OCI-LY1 (cell line): ENCODE measurements around the gene TRPV6.

Source experiments
- H2AFZ ChIP-seq: fragments of 200-600 bp; sonication (generic), shearing (Covaris generic); 2 replicates; pipeline ENCODE4 v1.6.0; 2014; ENCODE audit warnings: antibody characterized with exemption, mild to moderate bottlenecking, low read length
- H3F3A ChIP-seq: fragments of 200-600 bp; sonication (generic), shearing (Covaris generic); 2 replicates; pipeline ENCODE4 v1.6.0; 2014; ENCODE audit warnings: mild to moderate bottlenecking, antibody characterized with exemption, low read length, moderate library complexity; ENCODE audit not compliant: insufficient read depth
- H3K27ac ChIP-seq: fragments of 200-600 bp; sonication (generic); 2 replicates; pipeline ENCODE4 v1.5.1; 2014; ENCODE audit warnings: low read length, mixed run types, mild to moderate bottlenecking, low read depth; ENCODE audit not compliant: poor library complexity, severe bottlenecking
- H3K27me3 ChIP-seq: fragments of 200-600 bp; sonication (generic); 2 replicates; pipeline ENCODE4 v1.6.0; 2014; ENCODE audit warnings: antibody characterized with exemption, mild to moderate bottlenecking, low read length, moderate library complexity; ENCODE audit not compliant: insufficient read depth
- H3K36me3 ChIP-seq: fragments of 200-600 bp; sonication (generic); 2 replicates; pipeline ENCODE4 v1.6.1; 2014; ENCODE audit warnings: mild to moderate bottlenecking, antibody characterized with exemption, low read length, moderate library complexity, mixed read lengths; ENCODE audit not compliant: insufficient read depth
- H3K4me1 ChIP-seq: fragments of 200-600 bp; sonication (generic); 2 replicates; pipeline ENCODE4 v1.5.1; 2014; ENCODE audit warnings: mild to moderate bottlenecking, low read length, moderate library complexity; ENCODE audit not compliant: insufficient read depth, severe bottlenecking
- H3K4me2 ChIP-seq: fragments of 200-600 bp; sonication (generic), shearing (Covaris generic); 2 replicates; pipeline ENCODE4 v1.6.1; 2014; ENCODE audit warnings: low read length
- H3K4me3 ChIP-seq: fragments of 200-600 bp; sonication (generic); 2 replicates; pipeline ENCODE4 v1.5.1; 2014; ENCODE audit warnings: low read length, low read depth, mild to moderate bottlenecking, mixed read lengths; ENCODE audit not compliant: poor library complexity, severe bottlenecking
- H3K79me2 ChIP-seq: fragments of 200-600 bp; shearing (Covaris generic); 2 replicates; pipeline ENCODE4 v1.6.1; 2016; ENCODE audit warnings: mixed run types, low read length, mixed read lengths; ENCODE audit not compliant: insufficient read depth
- H3K9ac ChIP-seq: fragments of 200-600 bp; sonication (generic), shearing (Covaris generic); 2 replicates; pipeline ENCODE4 v1.6.1; 2014; ENCODE audit warnings: mild to moderate bottlenecking, low read length, mixed read lengths
- H3K9me2 ChIP-seq: fragments of 200-600 bp; sonication (generic), shearing (Covaris generic); 2 replicates; pipeline ENCODE4 v1.6.1; 2014; ENCODE audit warnings: low read depth, mild to moderate bottlenecking, low read length, mixed read lengths
- H3K9me3 ChIP-seq: fragments of 200-600 bp; shearing (Covaris generic); 2 replicates; pipeline ENCODE4 v1.6.1; 2014; ENCODE audit warnings: low read length, mixed read lengths
- H4K20me1 ChIP-seq: fragments of 200-600 bp; sonication (generic), shearing (Covaris generic); 2 replicates; pipeline ENCODE4 v1.6.0; 2016; ENCODE audit warnings: mild to moderate bottlenecking, low read length; ENCODE audit not compliant: insufficient read depth
- EZH2 ChIP-seq: fragments of 200-600 bp; sonication (generic), shearing (Covaris generic); IDR thresholded peaks from 2 replicates; pipeline ENCODE4 v1.8.0; 2017; ENCODE audit warnings: borderline replicate concordance, mixed run types, mild to moderate bottlenecking, antibody characterized with exemption, low read length, moderate library complexity, mixed read lengths
- TF ChIP-seq, protein P1 (sequence below): fragments of 200-600 bp; sonication (generic), shearing (Covaris generic); IDR thresholded peaks from 2 replicates; pipeline ENCODE4 v1.5.1; 2017; ENCODE audit warnings: mild to moderate bottlenecking, antibody characterized with exemption, low read length, moderate library complexity, mixed read lengths

TRPV6 gene

GRCh38 chr7:142875456-142875855, 10.1 kb downstream of the TRPV6 start:
- Histone ChIP-seq H3K4me3 (no peak overlapping the region), H3K9me2 (no peaks in the 10 kb centered on the region), H3K27ac (no peak overlapping the region), H3K27me3 (no peaks in the 10 kb centered on the region; the same call in 1 of the 2 replicates), H3K4me2 (no peak overlapping the region), H3K4me1 (no peaks in the 10 kb centered on the region), H3K79me2 (no peaks in the 10 kb centered on the region), H3K9me3 (no peaks in the 10 kb centered on the region), H4K20me1 (no peaks in the 10 kb centered on the region), H2AFZ (no peak overlapping the region), H3K9ac (no peak overlapping the region), H3F3A (no peaks in the 10 kb centered on the region), H3K36me3 (no peaks in the 10 kb centered on the region)
- TF ChIP-seq EZH2: no peak
- TF ChIP-seq, protein P1, sequence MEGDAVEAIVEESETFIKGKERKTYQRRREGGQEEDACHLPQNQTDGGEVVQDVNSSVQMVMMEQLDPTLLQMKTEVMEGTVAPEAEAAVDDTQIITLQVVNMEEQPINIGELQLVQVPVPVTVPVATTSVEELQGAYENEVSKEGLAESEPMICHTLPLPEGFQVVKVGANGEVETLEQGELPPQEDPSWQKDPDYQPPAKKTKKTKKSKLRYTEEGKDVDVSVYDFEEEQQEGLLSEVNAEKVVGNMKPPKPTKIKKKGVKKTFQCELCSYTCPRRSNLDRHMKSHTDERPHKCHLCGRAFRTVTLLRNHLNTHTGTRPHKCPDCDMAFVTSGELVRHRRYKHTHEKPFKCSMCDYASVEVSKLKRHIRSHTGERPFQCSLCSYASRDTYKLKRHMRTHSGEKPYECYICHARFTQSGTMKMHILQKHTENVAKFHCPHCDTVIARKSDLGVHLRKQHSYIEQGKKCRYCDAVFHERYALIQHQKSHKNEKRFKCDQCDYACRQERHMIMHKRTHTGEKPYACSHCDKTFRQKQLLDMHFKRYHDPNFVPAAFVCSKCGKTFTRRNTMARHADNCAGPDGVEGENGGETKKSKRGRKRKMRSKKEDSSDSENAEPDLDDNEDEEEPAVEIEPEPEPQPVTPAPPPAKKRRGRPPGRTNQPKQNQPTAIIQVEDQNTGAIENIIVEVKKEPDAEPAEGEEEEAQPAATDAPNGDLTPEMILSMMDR: no peak

DNA sequence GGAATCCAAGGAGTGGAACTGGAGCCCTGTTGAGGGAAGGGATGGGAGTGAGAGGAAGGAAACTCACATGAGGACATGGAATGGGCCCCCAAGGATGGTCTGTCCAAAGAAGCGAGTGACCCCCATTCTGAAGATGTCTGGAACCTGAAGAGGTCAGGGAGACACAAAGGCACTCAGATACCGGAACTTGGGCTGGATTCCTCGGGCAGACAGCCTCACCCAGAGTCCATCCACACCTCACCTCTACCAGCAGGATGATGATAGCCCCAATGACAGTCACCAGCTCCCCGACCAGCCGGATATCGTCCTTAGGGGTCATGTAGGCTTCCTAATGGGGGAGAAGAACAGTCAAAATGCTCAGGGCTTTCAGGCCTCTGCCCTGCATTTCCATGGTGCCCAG, 10.7 kb downstream of the TRPV6 start:
- H3K27ac ChIP-seq: no peak overlapping the region
- H4K20me1 ChIP-seq: no peaks in the 10 kb centered on the region
- no peak overlapping the region for H3K4me2 ChIP-seq
- TF ChIP-seq, protein P1: no peak
- no peak for TF ChIP-seq EZH2
- H3K9ac ChIP-seq: no peak overlapping the region
- H3K36me3 ChIP-seq: no peaks in the 10 kb centered on the region
- no peaks in the 10 kb centered on the region; the same call in 1 of the 2 replicates for H3K27me3 ChIP-seq
- no peak overlapping the region for H2AFZ ChIP-seq
- no peak overlapping the region for H3K4me3 ChIP-seq
- H3K79me2 ChIP-seq: no peaks in the 10 kb centered on the region
- H3K4me1 ChIP-seq: no peaks in the 10 kb centered on the region
- no peaks in the 10 kb centered on the region for H3K9me2 ChIP-seq
- H3K9me3 ChIP-seq: no peaks in the 10 kb centered on the region
- no peaks in the 10 kb centered on the region for H3F3A ChIP-seq

DNA sequence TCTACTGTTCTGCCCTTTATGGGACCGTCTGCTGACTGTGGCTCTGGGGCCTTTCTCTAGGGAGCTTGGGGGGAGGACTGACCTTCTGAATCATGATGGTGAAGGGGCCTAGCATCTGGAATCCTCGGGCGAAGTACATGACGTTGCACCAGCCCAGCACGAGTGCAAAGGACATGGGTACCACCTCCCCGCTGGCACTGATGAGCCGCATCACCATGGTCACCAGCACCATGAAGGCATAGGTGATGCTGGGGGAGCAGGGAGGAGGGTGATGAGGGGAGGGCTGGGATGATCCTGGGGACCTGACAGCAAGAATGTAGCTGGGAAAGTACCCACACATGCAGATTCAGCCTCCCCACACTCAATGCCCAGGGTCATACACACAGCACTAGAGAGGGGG, 11.1 kb downstream of the TRPV6 start:
- H2AFZ ChIP-seq: no peak overlapping the region
- H3K79me2 ChIP-seq: no peaks in the 10 kb centered on the region
- H3K4me1 ChIP-seq: no peaks in the 10 kb centered on the region
- H3K9ac ChIP-seq: no peak overlapping the region
- TF ChIP-seq, protein P1: no peak
- TF ChIP-seq EZH2: no peak
- H4K20me1 ChIP-seq: no peaks in the 10 kb centered on the region
- H3K36me3 ChIP-seq: no peaks in the 10 kb centered on the region
- H3K4me3 ChIP-seq: no peak overlapping the region
- no peaks in the 10 kb centered on the region for H3F3A ChIP-seq
- H3K4me2 ChIP-seq: no peak overlapping the region
- no peaks in the 10 kb centered on the region for H3K9me3 ChIP-seq
- H3K9me2 ChIP-seq: no peaks in the 10 kb centered on the region
- no peak overlapping the region for H3K27ac ChIP-seq
- no peaks in the 10 kb centered on the region; the same call in 1 of the 2 replicates for H3K27me3 ChIP-seq
